NCI-H2227 treated with DMSO at 0.1 percent for 48 hours (cell line): Measurements from ENCODE around the gene JMY.

Source experiments
- DNase-seq: peaks from one replicate; lab custom pipeline; 2025; lab: John Stamatoyannopoulos, UW

Gene JMY

DNA sequence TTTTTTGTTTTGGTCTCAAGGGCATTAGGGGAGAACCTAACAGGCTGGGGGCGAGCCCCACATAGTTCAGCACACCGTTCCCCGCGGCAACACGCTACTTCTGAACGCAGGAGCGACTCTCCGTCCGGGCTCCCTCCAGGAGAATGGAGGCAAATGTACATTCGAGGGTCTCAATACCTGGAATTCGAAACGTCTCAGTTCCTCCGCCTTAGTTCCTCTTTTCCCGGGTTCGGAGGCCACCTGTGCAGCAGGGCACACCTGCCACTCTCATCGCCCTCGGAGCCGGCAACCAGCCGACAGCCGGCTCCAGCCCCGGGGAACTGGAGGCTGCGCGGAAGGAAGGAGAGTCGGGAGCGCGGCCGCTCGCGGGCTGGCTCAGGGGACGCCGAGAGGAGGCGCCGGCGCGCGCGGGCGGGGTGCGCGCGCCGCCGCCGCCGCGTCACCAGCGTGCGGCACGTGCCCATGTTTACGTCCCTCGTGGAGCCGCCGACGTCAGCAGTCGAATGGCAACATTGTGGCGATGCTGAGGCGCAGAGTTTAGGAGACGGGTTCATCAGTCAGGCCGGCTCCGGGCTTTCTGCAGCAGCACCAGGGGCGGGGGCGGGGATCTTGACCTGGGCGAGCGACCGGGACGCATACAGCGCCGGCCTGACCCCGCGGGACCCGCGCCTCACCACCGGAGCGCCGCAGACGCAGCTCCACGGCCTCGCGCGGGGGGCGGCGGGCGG is at the start of gene JMY:
Gene JMY (plus strand): TSS at position 498 of the 728 bp plus-strand sequence. CDS start 520 bp downstream, outside the sequence.
- DNase-seq, result peak; percentile 55

GRCh38 chr5:79186455-79186854 is 49.5 kb upstream of the JMY start:
- DNase-seq, result no peak

DNA sequence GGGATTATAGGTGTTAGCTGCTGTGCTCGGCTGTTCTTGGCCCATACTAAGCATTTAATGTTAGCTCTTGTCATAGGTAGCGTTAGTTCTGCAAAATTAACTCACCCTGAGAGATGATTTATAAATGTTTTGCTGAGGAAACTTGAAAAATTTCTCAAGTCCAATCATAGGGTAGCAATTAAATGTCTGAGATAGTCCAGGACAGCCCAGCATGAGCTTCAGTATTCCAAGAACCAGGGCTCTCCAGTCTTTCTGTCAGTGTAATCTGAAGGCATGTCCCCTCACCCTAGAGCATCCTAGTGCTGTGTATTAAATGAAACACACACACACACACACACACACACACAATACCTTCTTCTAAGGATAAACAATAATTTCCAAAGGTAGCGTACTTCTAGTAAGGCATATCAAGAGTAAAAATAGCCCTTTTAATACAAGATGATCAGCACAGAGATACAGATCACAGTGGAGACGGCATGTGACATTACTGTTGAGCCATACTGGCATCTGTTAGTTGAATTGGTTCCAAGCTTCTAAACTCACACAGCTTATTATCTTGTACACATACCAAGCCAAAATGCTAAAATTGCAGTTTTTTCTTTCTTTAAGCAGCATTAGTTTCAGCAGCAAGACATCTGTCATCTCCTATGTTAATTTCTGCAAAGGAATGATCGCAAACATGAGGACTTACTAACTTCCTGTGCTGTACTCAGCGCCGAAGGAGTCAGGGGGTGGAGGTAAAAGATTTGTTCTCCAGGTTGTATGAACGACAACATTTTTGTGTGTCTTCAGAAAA is 46.3 kb upstream of the JMY start:
- no peak for DNase-seq

- DNase-seq, result no peak
Observed at GRCh38 chr5:79190235-79190529, 45.7 kb upstream of the JMY start.

GRCh38 chr5:79191457-79191856 is 44.5 kb upstream of the JMY start:
- no peak for DNase-seq

DNA sequence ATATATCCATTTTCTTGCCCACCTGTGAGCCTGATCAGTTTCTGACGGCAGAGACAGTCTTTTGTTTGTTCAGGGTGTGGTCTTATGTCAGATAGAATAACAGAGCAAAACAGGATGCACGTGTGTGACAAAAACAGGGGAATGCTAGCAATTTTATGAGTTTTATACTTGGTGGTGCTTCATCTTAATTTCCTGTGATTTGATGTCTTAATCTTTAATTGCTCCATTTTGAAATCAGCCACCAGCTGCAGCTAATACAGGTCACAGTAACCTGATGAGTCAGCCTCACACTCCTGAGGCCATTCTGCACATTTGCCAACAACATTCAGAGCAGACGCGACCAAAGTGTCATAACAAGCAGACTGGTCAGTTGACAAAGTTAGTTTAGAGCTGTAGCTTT is 42.3 kb upstream of the JMY start:
- no peak for DNase-seq

DNA sequence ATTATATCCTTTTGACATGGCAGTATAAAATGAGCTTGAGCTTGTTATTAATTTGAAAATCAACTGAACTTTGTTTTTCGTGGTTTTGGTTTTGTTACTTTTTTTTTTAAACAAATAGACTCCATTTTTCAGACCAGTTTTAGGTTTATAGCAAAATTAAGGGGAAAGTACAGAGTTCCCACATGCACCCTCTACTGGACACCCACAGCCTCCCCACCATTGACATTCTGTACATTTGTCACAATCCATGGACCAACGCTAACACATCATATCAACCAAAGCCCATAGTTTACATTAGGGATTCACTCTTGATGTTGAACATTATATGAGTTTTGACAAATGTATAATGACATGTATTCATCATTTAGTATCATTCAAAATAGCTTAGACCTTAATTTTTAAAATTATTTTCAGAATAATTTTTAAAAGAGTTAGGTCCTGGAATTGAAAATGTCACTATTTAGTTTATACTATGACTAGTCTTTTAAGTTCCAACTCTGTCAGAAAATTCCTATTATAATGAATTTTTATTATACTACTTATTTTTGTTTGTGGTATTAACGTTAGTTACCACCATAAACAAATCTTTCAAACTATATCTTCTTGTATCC is 35.3 kb upstream of the JMY start:
- peak; percentile 3 for DNase-seq

DNA sequence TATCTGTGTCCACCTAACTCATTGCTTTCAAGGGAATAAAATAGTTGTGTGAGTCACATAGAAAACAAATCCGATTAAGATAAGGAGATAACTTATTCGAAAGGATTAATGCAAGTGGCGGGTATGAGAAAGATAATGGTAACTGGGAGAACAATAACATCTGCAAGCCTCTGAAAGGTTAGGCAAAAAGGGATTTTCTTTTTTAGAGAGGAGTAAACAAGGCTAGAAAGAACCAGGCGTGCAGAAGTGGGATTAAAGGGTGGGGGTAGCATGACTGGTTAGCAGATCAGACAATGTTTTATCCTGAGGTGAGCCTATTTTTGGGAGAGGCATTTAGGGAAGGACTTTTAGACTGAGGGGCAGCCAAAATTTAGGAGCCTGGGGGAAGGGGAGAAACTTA is 34.7 kb upstream of the JMY start:
- no peak for DNase-seq

GRCh38 chr5:79202076-79202475 is 33.9 kb upstream of the JMY start:
- no peak for DNase-seq

GRCh38 chr5:79205965-79206364 is 30.0 kb upstream of the JMY start:
- no peak for DNase-seq

GRCh38 chr5:79206541-79206940 is 29.4 kb upstream of the JMY start:
- no peak for DNase-seq

DNA sequence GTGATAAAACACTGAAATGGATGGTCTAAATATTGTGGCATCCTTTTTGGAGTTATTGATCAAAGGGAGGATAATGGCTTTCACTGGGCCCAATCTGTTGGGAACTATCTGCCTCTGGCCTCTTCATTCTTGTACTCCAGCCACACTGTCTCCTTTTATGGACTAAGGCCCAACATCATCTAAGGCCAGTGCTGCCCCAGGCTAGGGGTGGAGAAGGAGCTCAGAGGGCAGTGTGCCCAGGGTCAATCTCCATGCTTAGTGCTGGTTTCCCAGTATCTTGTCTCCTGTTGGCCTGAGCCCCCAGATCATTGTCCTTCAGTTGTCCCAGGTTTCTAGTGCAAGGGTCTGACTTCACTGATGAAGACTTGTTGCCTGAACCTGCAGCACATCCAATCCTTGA is 26.4 kb upstream of the JMY start:
- DNase-seq, result no peak

- DNase-seq, result no peak
Observed at GRCh38 chr5:79224286-79224984, 11.5 kb upstream of the JMY start.

GRCh38 chr5:79225026-79225425 is 10.9 kb upstream of the JMY start:
- no peak for DNase-seq

GRCh38 chr5:79225441-79225840 is 10.5 kb upstream of the JMY start:
- DNase-seq, result no peak

- no peak for DNase-seq
Observed at GRCh38 chr5:79227484-79228025, 8.4 kb upstream of the JMY start.

DNA sequence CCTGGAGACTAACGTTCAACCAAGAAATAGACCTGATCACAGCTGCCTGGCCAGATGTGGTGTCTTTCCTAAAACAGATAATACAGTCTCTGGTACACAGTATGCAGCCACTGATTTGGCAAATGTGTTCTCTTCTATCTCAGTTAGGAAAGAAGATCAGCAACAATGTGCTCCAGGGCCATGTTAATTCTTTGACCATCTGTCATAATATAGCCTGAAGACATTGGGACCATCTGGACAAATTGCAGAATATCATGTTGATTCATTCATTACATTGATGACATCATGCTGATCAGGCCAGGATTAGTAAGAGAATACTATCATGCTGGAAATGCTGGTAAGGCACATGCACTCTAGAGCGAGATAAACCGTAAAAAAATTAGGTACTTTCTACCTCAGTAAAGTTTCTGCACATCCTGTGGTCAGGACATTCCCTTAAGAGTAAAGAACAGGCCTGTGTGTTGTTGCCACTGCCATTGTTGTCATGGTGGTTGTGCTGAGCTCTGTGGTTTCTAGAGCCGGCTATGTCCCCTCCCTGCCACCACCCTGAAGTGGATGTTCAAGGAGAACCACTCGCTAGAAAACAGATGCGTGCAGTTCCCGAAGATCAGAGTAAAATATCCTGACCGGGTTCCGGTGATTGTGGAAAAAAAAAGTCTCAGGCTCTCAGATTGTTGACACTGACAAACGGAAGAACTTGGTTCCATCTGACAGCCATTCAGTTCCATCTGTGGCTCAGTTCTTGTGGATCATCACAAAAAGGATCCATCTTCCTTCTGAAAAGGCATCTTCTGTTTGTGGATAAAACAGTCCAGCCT is 6.4 kb upstream of the JMY start:
- DNase-seq, result no peak

GRCh38 chr5:79235261-79235633 is 684 bp upstream of the JMY start:
- DNase-seq, result no peak

DNA sequence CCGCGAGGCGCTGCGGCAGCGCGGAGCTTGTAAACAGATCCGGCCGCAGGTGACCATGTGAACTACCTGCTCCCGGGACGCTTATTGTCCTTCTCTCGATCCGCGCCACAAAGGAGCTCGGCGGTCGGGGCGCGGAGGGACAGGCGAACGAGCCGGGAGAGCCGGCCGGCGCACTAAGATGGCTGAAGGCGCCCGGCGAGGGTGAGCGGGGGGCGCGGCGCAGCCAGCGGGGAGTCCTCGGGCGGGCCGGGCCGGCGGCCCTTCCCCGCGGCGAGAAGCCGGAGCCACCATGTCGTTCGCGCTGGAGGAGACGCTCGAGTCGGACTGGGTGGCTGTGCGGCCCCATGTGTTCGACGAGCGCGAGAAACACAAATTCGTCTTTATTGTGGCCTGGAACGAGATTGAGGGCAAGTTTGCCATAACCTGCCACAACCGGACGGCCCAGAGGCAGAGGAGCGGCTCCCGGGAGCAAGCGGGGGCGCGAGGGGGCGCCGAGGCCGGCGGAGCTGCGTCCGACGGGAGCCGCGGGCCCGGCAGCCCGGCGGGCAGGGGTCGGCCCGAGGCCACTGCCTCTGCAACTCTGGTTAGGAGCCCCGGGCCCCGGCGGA is 535 bp downstream of the JMY start:
- DNase-seq, result no peak

DNA sequence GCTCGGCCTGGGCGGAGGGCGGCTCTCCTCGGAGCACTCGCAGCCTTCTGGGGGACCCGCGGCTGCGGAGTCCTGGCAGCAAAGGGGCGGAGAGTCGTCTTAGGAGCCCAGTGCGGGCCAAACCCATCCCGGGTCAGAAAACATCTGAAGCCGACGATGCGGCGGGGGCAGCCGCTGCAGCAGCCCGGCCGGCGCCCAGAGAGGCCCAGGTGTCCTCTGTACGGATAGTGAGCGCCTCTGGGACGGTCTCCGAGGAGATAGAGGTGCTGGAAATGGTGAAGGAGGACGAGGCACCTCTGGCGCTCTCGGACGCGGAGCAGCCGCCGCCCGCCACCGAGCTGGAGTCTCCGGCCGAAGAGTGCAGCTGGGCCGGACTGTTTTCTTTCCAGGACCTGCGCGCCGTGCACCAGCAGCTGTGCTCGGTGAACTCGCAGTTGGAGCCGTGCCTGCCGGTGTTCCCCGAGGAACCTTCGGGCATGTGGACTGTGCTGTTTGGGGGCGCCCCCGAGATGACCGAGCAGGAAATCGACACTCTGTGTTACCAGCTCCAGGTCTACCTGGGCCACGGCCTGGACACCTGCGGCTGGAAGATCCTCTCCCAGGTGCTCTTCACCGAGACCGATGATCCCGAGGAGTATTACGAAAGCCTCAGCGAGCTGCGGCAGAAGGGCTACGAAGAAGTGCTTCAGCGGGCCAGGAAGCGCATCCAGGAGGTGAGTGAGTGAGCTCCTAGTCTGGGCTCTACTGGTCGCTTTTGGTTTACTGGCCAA is 1.2 kb downstream of the JMY start:
- DNase-seq, result no peak
